HG03571 (cell line): Measurements from ENCODE around the gene TMEM44.

Experiments
- ATAC-seq: cut with Tn5 transposase; IDR thresholded peaks from one replicate; pipeline ENCODE4 v1.9.1; 2021; ENCODE audit not compliant: unreplicated experiment

TMEM44 gene

DNA sequence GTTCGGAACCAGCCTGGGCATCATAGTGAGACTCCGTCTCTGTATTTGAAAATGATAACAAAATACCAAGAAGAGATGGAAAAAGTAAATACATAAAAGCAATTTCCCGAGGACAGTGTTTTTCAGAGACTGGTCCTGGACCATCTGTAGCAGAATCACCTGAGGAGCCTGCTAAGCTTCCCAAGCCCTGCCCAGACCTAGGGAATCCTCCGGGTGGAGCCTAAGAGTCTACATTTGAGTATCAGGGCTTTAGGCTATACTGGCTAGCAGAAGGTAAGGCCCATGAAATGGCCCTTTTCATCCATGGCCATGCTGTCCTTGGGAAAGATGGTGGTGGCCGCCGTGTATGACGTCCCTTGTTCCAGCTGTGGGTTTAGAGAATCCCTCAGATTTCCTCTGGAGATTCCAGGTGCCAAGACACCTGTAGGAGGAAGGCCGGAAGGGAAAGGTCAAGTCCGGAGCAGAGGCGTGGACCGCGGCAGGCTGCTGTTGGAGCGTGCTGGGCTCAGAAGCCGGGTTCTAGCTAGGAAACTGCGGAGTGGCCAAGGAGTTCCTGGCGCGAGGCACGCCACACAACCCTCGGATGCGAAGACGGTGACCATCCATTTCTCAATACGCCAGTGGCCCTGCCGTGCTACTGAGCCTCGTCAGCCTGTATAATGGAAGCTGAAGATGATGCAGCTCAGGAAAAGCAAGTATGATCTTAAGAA, 50.9 kb downstream of the TMEM44 start:
- ATAC-seq = no peak

DNA sequence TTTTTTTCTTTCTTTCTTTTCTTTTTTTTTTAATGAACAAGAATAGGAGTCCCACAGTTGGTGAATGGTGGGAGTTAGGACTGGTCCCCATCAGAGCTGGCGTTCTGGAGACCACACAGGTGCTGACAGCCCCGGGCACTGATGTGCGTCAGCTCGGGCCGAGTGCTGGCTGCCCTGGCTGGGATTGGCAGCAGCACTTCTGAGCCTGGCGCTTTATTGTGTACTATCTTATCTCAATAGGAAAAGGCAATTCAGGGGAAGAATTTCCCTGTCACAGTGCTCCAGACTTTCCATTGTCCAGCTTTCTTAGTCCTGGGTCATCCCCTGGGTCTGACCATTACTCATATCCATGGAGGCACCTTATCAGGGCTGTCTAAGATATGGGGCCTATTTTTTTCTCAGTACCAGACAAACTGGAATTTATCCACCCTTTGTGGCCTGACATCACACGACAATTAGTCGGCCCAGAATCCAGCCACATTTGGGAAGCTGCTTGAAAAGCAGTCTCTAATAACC, 54.1 kb downstream of the TMEM44 start:
- no peak for ATAC-seq

- no peak for ATAC-seq
These were observed 55.0 kb downstream of the TMEM44 start for GRCh38 chr3:194577986-194578905.

DNA sequence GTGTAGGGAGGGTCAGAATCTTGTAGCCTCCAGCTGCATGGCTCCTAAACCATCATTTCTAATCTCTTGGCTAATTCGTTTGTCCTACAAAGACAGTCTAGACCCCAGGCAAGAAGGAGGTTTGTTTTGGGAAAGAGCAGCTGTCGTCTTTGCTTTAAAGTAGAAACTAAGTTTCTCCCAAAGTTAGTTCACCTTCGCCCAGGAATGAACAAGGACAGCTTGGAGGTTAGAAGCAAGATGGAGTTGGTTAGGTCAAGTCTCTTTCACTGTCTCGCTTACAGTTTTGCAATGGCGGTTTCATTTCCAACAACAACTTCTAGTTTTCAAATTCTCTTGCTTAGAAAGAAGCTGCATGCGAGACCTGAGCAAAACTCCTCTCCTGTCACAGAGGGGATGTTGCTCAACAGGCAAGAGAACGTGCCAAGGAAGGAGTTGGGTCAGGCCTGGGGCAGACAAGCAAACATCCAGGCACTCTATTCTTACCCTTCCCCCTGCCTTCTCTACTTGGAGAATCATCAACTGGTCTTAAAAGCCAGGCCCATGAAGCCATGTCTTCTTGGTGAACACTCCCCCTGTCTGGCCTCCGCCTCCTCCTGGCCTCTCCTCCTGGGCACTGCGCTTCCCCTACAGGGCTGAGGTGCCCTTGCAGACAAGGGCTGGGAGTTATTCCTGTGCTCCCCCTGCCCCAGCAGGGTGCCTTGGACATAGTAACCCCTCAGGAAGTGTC, 57.6 kb downstream of the TMEM44 start:
- no peak for ATAC-seq

DNA sequence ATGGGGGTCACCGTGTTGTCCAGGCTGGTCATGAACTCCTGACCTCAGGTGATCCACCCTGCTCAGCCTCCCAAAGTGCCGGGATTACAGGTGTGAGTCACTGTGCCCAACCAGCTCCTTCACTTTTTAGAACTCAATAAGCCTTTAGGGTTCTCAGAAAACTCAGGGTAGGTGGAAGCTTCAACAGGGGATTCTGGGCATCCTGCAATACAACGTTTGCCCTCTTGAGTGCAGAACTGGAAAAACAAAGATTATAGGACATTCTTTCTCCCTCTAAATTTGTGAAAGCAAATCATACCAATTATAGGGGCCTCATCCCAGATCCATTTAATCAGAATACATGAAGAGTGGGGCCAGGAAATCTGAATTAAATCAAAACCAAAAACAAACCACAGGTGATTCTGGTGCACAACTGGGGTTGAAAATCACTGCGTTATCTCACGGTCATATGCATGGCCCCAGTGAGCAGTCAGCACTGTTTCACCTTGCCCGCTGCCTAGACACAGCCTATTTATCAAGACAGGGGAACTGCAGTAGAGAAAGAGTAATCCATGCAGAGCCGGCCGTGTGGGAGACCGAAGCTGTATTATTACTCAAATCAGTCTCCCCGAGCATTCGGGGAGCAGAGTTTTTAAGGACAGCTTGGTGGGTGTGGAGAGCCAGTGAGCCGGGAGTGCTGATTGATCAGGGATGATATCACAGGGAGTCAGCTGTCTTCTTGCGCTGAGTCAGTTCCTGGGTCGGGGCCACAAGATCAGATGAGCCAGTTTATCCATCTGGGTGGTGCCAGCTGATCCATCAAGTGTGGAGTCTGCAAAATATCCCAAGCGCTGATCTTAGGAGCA, 58.4 kb downstream of the TMEM44 start:
- no peak for ATAC-seq

GRCh38 chr3:194573680-194574437, 59.4 kb downstream of the TMEM44 start:
- ATAC-seq = peak; percentile 78

GRCh38 chr3:194572944-194573491, 60.2 kb downstream of the TMEM44 start:
- ATAC-seq = no peak

GRCh38 chr3:194572143-194572789, 61.0 kb downstream of the TMEM44 start:
- ATAC-seq = no peak

GRCh38 chr3:194571491-194572142, 61.6 kb downstream of the TMEM44 start:
- no peak for ATAC-seq

- ATAC-seq = no peak
These were observed 62.3 kb downstream of the TMEM44 start for GRCh38 chr3:194570898-194571297.

DNA sequence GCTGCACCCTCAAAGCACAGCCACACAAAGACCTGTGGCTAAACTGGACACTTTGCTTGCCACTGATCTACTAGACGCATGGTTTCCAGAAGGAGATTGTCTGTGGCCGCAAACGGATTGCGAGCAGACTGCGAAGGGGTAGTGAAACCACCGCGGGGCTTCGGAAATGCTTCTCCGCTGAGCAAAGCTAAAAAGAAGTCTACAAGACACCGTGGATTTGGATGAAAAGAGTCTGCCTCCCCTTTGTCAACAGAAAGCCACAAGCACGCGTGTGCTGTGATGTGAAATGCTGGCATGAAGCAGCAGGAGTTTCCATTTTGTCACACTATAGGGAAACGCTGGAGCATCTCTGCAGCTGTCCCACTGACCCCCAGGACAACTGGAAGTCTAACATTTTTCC, 63.0 kb downstream of the TMEM44 start:
- no peak for ATAC-seq

- ATAC-seq = no peak
These were observed 64.0 kb downstream of the TMEM44 start for GRCh38 chr3:194569252-194569651.

- no peak for ATAC-seq
These were observed 67.5 kb downstream of the TMEM44 start for GRCh38 chr3:194565597-194566190.

DNA sequence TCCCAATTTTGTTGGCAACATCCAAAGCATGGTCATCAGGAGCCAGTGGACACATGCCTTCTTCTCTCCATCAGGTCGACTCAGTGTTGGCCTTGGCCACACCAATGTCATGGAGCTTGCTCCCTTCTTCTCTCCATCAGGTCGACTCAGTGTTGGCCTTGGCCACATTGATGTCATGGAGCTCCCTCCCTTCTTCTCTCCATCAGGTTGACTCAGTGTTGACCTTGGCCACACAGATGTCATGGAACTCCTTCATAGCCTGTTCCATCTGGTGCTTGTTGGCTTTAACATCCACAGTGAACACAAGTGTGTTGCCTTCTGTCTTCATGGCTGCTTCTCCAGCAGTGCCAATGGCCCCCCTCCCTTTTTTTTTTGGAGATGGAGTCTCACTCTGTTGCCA, 70.2 kb downstream of the TMEM44 start:
- ATAC-seq = no peak

- ATAC-seq = no peak
These were observed 71.8 kb downstream of the TMEM44 start for GRCh38 chr3:194561306-194561974.

DNA sequence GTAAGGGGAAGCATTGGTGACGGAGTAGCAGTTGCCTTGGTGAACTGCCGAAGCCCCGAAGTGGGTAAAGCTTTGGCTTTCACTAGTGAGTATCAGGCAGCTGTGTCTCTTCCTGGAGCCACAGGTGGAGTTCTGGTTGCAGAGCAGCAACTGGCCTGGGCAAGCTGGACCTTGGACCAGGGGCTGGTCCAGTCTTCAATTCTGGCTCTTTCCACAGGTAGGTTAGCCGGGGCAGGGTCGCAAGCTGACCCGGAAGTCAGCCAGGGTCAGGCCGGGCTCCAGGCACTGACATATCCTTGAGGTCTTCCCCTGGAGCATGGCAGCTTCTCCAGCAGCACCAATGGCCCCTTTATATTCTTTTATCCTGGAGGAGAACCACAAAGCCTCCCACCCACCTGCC, 73.2 kb downstream of the TMEM44 start:
- ATAC-seq = no peak

GRCh38 chr3:194559530-194559929, 73.7 kb downstream of the TMEM44 start:
- no peak for ATAC-seq
